LoVo (cell line): ENCODE measurements around the gene JAZF1.

Experiments used
- DNase-seq: peaks from one replicate; pipeline ENCODE4 v3.0.0-alpha.2; 2016; ENCODE audit warnings: low spot score

The JAZF1 gene

DNA sequence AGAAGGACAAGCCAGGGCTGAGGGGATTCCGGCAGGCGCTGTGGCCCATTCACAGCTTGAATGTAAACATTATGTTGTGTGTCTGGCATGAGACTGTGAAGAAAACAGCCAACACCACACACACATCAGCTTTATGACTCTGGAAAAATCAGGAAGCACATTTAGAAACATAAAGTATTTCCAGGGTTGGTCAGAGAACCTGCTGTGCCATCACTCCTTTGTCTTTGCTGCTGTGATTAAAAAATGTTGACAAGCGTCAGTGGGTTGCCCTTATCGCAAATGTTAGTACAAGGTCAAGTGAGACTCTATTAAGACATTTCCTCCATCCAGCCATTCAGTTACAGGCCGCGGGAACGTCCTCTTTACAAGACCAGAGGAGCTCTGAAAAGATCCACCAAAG lies 345.2 kb downstream of the JAZF1 start:
- no peak for DNase-seq

DNA sequence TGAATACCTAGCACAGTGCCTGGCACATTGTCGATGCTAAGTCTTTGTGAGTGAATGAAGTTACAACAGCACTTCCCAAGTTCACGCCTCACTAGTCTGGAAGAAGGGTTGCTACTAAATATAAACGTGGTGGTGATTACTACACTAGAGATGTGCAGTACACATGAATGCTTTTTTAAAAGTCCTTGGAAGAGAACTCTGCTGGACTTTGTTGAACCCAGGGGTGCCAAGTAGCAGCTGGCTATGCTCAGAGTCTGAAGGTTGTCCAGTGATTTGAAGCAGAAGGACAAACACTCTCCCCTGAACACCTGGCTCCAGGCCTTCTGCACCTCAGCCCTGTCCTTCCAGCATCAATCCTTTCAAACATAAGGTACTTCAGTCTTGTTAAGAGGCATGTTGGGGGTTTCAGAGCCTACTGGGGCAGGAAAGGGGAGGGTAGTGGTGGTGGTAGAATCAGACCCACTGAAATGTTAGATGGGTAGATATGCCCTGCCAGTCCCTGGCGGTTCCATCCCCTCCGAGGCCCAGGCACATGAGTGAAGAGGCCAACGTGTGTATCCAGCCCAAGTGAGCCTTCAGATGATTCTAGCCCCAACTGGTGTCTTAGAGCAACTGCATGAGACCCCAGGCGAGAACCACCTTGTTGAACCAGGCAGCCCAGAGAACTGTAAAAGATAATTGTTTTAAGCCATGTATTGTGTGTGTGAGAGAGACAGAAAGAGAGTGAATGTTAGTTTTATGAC lies 346.2 kb downstream of the JAZF1 start:
- DNase-seq: no peak

DNA sequence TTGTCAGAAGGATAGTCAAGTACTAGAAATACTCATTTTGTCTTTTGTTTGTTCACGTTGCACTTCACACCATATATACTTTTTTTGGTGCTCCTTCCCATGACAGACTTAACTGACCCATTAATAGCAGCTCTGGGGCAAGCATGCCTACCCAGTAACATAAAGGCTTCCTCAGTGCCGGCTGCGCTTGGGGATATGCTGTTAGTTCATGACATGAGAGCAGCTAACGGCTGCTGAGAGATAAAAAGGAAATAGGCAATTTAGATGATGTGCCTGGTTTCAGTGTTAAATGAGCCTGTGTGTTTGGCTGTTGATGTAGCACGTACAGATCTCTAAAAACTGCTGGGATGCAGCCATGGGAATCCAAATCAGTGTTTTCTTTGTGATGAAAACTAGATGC lies 354.2 kb downstream of the JAZF1 start:
- DNase-seq: no peak

DNA sequence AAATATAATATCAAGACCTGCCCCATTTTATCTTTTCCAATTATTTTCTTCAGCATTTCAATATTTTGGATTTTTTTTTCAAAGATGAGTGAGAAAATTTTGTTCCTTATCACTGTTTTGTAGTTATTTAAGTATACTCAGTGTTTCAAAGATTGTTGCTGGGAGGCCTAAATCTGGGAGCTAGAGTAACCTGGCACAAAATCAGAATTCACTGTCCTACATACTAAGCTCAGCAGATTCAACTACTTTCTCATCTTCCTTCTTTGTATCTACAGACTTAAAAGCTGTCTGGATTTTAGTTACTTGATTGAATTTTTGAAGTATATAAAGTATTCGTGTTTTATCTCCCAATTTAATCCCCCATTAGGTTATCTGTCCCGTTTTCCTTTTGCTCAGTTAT lies 354.7 kb downstream of the JAZF1 start:
- no peak for DNase-seq

DNA sequence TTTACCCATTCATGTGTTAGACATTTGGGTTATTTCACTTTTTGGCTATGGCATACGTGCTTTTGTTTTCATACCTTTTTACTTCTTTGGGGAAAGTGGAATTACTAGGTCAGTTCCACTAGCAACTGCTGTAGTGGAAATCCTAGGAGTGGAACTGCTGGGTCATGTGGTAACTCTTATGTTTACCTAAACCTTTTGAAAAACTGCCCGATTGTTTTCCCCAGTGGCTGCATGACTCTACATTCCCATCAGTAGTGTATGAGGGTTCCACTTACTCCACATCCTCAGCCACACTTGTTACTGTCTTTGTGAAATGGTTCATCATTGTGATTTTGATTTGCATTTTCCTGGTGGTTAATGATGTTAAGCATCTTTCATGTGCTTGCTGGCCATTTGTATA lies 358.4 kb downstream of the JAZF1 start:
- DNase-seq: no peak

DNA sequence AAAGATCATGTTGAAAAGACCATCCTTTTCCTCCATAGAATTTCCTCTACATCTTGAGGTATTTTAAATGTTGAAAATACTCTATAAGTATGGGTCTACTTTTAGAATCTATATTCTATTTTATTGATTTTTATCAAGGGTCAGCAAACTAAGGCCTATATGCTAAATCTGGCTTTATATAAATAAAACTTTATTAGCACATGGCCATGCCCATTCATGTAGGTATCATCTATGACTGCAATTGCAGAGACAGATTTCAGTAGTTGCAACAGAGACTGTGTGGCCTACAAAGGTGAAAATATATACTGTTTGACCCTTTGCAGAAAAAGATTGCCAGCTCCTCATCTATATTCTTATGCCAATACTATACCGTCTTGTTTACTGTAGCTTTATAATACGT lies 367.9 kb downstream of the JAZF1 start:
- DNase-seq: no peak

DNA sequence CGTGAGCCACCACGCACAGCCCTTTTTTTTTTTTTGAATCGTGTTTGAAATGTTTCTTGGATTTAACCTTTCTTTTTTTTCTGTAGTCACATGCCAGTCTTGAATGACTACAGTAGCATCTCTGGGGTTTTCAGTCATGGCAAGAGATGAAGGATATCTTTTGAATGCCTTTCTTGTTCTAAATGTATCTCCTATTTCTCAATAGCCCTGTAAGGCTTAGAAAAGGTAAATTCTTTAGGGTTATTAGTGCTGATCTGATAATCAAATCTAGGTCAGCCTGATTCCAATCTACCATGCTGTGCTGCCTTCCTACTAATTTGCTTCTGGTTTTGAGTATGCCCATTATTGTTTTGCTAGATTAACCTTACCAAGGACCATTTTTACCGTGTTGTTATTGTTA lies 370.4 kb downstream of the JAZF1 start:
- no peak for DNase-seq

DNA sequence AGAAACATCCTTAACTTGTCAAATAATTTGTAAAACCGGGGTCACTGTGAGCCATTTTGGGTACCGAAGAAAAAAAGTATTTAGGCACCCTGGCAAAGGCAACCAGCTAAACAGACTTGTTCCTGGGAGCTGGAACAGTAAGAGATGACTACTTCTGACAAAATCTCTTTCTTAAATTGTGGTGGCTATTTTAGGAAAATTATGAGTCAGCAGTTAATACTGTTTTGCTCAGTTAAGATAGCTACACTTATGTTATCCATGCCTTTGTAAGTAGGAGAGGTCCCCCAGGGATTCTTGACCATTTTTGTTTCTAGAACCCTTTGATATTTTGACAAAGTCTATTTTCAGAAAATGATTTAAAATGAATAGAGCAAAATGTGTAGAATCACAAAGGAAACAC lies 372.0 kb downstream of the JAZF1 start:
- DNase-seq: no peak

DNA sequence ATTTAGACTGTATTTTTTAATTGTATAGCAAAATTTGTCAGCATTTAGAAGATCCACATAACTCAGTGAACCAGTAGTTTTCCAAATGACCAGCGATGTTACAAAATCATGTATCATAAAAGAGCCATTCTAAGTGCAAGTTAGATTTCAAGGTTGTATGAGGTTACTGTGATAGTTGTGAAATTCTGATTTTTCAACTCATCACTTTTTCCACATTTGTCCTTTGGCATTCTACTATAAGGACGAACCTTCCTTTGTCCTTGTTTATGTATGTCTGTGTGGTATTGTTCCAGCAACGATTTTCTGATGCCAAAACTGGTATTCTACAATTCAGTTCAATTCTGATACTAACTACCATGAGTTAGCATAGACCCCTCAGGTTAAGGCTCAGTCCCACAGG lies 376.5 kb downstream of the JAZF1 start:
- no peak for DNase-seq

DNA sequence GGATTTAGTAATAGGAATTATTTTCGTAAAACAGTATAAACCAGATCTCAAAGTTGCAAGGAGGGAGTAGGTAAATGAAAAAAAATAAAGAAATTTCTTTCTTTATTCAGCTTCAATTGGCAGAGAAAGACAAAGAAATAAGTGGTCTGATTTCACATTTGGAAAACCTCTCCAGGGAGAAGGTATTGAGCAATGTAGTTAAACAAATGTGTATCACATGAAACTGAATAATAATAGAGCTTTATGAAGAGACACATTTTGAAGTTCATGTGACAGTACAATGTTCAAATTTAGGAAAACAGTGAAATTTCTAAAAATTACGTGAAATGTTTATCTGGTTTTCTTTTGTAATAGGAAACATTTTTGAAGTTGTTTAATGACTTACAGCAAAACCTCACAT lies 377.6 kb downstream of the JAZF1 start:
- DNase-seq: no peak

DNA sequence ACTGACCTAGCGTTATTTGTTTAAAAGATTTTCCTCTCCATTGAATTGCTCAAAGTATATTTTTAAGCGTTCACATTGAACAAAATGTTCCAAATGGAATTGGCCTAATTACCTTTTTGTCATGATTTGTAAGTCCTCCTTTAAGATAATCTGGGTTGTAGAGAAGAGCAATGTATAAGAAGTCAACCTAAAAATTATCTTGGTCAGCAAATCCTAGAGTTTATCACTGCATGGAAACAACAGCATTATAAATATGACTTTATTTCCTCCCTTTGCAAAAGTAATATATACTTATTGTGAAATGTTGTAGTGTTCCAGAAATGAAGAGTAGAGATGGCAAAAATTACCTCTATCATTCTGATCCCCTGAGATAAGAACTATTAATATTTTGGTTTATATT lies 381.4 kb downstream of the JAZF1 start:
- no peak for DNase-seq

DNA sequence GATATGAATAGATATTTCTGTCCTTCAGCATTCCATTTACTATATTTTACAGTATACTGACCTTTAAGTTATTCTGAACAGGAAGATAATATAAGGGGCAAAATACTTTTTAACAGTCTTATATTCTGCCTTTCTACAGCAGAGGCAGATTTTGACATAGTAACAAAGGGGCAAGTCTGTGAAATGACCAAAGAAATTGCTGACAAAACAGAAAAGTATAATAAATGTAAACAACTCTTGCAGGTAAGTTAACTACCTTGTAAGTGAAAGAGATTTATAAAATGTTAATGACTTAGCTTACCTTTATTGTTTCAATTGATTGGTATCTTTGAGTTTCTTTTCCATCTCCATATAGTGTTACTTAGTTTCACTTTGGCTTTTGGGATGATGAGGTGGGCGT lies 384.6 kb downstream of the JAZF1 start:
- no peak for DNase-seq

DNA sequence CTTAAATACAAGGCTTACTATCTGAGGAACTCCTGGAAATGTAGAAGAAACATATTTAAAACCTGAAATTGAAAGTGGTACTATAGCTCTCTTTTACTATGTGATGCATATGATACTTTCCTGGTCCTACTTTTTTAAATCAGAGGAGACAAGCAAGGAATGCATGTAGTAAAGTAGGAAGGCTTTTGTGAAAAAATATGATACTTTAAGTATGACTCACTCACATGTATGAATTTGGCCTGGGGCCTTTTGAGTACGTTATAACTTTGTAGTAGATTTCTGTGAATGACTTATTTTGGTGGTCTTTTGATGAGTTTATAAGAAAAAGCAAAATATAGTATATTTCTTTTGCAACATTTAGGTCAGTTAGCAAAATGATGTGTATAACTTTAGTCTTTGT lies 386.8 kb downstream of the JAZF1 start:
- DNase-seq: no peak

DNA sequence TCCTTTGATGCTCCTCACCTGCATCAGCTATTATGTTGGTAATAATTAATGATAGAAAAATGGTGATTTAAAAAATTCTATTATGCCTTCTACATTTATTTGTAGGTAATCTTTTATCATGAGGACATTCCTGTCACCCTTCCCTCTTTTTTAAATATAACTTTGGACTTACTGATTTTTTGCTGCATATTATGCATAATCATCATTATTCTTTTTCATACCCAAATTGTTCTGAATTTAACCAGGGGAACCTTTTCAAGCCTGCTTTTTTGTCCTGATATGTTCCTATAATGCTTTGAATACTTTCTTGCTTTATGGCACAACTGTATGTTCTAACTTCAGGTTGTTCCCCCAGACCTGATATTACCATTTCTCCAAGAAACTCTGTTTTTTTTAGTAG lies 392.2 kb downstream of the JAZF1 start:
- no peak for DNase-seq

DNA sequence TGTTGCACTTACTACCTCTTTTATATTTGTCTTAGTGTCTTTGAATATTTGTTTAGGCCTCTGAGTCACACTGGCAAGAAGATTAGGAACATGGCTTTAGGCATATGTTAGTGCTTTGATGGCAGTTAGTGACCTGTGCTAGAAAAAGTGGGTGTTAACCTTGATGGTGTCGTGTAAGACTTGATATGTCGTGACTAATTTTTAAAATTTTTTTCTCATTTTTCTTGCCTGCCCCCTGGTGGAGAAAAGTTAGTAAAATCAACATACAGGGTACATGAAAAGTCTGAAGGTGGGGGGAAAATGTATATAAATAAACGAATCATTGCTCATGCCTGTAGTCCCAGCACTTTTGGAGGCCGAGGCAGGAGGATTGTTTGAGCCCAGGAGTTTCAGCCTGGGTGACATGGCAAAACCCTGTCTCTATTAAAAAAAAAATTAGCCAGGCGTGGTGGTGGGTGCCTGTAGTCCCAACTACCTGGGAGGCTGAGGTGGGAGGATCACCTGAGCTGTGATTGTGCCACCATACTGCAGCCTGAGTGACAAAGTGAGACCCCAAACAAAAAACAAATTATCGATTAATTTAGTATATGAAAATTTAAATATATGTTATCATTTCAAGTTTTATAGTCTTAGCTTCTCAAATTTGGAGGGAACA lies 396.1 kb downstream of the JAZF1 start:
- peak; percentile 87 for DNase-seq

DNA sequence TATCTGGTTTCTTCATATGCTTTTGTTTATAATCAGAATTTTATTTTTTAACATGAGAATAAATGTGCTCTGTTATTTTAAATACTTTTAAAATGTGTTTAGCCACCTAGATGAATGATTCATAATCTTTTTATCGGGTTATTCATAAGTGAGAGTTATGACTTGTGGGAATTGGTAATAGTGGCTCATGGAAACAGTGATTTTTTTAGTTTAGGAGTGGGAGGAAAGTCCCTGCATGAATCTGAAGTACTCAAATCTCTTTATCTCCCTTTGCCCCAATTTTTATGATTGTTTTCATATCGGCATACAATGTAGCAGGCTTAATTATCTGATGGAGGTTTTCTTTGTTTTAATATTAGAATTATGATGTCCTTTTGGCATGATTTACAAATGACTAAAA lies 397.7 kb downstream of the JAZF1 start:
- no peak for DNase-seq

DNA sequence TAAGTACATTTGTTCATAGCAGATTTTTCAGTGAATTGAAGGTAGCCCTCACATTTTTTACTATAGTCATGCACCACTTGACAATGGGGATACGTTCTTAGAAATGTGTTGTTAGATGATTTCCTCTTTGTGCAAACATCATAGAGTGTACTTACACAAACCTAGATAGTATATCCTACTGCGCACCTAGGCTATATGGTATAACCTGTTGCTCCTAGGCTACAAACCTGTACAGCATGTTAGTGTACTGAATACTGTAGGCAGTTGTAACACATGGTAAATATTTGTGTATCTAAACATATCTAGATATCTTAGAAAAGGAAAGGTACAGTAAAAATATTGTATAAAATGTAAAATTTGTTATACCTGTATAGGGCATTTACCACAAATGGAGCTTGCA lies 399.4 kb downstream of the JAZF1 start:
- DNase-seq: no peak
